Activated CD8-positive, alpha-beta memory T cell treated with anti-CD3 and anti-CD28 coated beads, Interleukin-2, amount 50 U/mL, for 4 hours (primary cell): Measurements from ENCODE around the gene TAPBP.
"Not testable (repeated sequence)": the region's sequence is repeated elsewhere in the genome, so short reads cannot be mapped to it uniquely, and the experiment has no call there.

ENCODE experiments used
- DNase-seq: peaks from one replicate; pipeline ENCODE4 v3.0.0-alpha.2; 2020

The TAPBP gene

GRCh38 chr6:33275795-33276580 is 37.9 kb downstream of the TAPBP start:
- not testable (repeated sequence) for DNase-seq

GRCh38 chr6:33273924-33274902 is 39.7 kb downstream of the TAPBP start:
- no peak for DNase-seq

DNA sequence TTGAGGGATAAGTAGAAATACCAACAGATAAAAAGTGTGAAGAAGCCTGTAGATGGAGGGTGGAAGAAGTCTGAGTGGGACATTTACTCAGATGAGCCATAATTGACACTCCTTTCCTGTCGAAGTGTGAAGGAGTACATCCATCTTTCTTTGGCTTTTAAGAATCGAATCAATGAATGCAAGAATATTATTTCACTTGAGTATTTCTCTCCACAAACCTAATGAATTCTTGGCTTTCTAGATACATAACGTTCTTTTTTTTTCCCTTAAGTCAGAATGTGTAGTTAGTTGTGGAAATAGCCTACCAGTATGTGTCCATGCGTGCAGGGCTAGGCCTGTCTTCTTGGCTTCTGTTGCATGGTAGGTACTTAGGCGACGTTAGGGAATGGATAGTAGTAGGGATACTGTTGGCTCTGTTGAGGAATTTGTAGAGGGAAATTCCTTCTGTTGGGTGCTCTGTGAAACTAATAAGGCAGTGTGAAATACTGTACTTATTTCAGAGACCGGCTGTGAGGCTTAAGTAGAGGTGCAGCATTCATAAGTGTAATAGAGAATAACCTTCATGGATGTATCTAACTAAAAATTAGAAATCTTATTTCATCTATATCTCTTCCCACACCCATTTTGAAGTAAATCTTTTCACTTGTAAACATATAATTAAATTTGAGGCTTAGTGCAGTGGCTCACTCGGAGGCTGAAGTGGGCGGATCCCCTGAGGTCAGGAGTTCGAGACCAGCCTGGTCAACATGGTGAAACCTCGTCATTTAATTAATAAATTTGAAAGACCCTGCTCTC is 40.6 kb downstream of the TAPBP start:
- no peak for DNase-seq

- no peak for DNase-seq
Measured at GRCh38 chr6:33272275-33273128, 41.4 kb downstream of the TAPBP start.

GRCh38 chr6:33271468-33272274 is 42.2 kb downstream of the TAPBP start, which contains the start of the genes RPS18 and VPS52:
Gene RPS18, plus strand, starts transcription at chr6:33272075. Its CDS starts 45 bp downstream, at chr6:33272120.
Gene VPS52, minus strand, starts transcription at chr6:33271876. Its CDS starts 201 bp downstream, at chr6:33271675.
- DNase-seq, result peak; percentile 87

DNA sequence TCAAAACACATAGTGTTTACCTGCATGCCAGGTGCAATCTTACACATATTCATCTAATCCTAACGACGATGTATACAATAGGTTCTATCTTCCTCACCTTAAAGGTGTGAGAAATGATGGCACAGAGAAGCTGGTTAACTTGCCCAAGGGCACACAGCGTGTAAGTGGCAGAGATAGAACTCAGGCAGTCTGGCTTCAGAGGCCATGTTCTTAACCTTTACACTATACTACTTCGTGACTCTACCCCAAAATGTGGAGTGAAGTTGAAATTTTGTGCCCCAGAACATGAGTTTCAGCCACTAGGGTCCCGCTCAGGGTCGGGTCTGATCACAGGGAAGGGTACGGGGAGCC is 42.8 kb downstream of the TAPBP start:
- DNase-seq, result no peak

GRCh38 chr6:33264015-33264414 is 49.9 kb downstream of the TAPBP start:
- DNase-seq, result no peak

DNA sequence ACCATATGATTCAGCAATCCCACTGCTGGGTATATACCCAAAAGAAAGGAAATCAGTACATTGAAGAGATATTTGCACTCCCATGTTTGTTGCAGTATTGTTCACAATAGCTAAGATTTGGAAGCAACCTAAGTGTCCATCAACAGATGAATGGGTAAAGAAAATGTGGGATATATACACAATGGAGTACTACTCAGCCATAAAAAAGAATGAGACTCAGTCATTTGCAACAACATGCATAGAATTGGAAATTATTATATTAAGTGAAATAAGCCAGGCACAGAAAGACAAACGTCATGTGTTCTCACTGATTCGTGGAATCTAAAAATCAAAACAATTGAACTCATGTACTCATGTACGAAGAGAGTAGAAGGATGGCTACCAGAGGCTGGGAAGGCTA is 51.4 kb downstream of the TAPBP start:
- DNase-seq, result not testable (repeated sequence)

DNA sequence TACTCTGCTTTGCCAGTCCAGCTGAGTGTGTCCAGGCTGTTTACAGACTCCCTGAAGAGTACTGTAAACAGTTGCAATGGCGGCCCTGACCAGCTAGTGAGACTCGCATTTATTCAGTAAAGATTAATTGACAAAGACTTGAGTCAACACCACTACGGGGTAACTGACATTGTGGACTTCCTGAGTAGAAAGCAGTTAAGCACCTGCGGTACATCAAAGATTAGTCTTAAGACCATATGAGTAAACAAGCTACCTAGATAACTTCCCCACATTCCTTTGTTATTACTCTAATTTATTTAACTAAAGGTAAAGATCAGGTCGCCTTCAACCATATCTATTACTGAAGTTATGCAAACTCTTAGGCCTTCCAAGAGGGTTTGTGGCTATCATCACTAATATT is 54.8 kb downstream of the TAPBP start:
- DNase-seq, result no peak

GRCh38 chr6:33254591-33254990 is 59.3 kb downstream of the TAPBP start:
- no peak for DNase-seq

GRCh38 chr6:33252759-33253158 is 61.1 kb downstream of the TAPBP start:
- no peak for DNase-seq

GRCh38 chr6:33251395-33252012 is 62.4 kb downstream of the TAPBP start:
- DNase-seq, result no peak

DNA sequence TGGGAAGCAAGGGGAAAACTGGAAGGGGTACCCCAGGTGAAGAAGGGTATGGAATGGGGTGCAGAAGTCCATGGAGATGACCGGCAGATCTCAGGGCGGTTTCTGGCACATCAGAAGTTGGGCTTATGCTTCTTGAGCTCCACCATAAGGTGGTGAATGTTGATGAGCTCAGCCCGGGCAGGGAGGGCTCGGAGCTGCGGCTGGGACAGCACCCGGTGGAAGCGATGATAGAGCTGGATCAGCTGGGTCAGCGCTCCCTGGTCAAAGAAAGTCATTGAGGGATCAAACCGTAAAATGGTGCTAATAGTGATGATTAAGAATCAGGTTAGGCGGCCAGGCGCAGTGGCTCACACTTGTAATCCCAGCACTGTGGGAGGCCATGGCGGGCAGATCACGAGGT is 63.1 kb downstream of the TAPBP start:
- DNase-seq, result no peak

- DNase-seq, result peak; percentile 20
Measured at GRCh38 chr6:33249732-33250630, 63.9 kb downstream of the TAPBP start.
